ENCODE data around the gene RNASE9. TPM values are rescaled to one million over a fixed set of nuclear protein-coding genes. Genes with fewer than 3 reads are reported as not detected.

The RNASE9 gene
- total and polyA plus RNA-seq, 2 experiments from 2014 or later, result 0.24 TPM; not detected in 1

GRCh38 chr14:20515846-20516245 lies 45.0 kb downstream of the RNASE9 start (continued):
- TF ChIP-seq ZNF462 (CRISPR knock-in tag; IDR thresholded peaks at IDR 0.05), result no peak
- TF ChIP-seq NANOG (IDR thresholded peaks at IDR 0.05; ENCODE audit: borderline replicate concordance), result no peak
- TF ChIP-seq EZH2phosphoT487 (IDR thresholded peaks at IDR 0.05; ENCODE audit: unreplicated experiment), result no peak
- TF ChIP-seq REST (IDR thresholded peaks at IDR 0.05; ENCODE audit: unreplicated experiment), result no peak
- TF ChIP-seq ZNF331 (CRISPR knock-in tag; IDR thresholded peaks at IDR 0.05; ENCODE audit: low read depth), result no peak
- TF ChIP-seq EZH2 (IDR thresholded peaks at IDR 0.05; ENCODE audit: low read depth, unreplicated experiment), result no peak

All from GM23338 (cell line).